Skin of body (tissue), 2 donors: Measurements from ENCODE around the gene NOTCH1. TPM values are rescaled to one million over a fixed set of nuclear protein-coding genes. Genes with fewer than 3 reads are reported as not detected.
A peak's percentile ranks its signal among the peaks of the same experiment; 100 is the strongest.
"Not testable (repeated sequence)": the region's sequence is repeated elsewhere in the genome, so short reads cannot be mapped to it uniquely, and the experiment has no call there.

Source experiments
- DNase-seq: peaks from one replicate; lab custom pipeline; 2025; lab: John Stamatoyannopoulos, UW
- total RNA-seq: library from RNA; depleted of rRNA; stranded (reverse); fragments of >200 nt; gene quantifications from one replicate; pipeline ENCODE4 v1.2.3, GENCODE V29; 2014

NOTCH1 gene
- total RNA-seq, 1 donor from 2014 or later, result 47.7 TPM

- no peak for DNase-seq
Measured at GRCh38 chr9:136578915-136579649, 33.2 kb upstream of the NOTCH1 start.

GRCh38 chr9:136578626-136578914 lies 32.7 kb upstream of the NOTCH1 start:
- DNase-seq, result no peak

GRCh38 chr9:136577941-136578625 lies 32.2 kb upstream of the NOTCH1 start:
- DNase-seq, result no peak

- no peak for DNase-seq
Measured at GRCh38 chr9:136576269-136576626, 30.4 kb upstream of the NOTCH1 start.

GRCh38 chr9:136575626-136576268 lies 29.9 kb upstream of the NOTCH1 start:
- DNase-seq, result no peak

GRCh38 chr9:136574606-136575005 lies 28.8 kb upstream of the NOTCH1 start:
- DNase-seq, result not testable (repeated sequence)

- DNase-seq, result no peak
Measured at GRCh38 chr9:136572828-136573625, 27.2 kb upstream of the NOTCH1 start.

- DNase-seq, result no peak
Measured at GRCh38 chr9:136572003-136572827, 26.4 kb upstream of the NOTCH1 start.

- DNase-seq, result no peak
Measured at GRCh38 chr9:136571531-136571930, 25.7 kb upstream of the NOTCH1 start.

- no peak for DNase-seq
Measured at GRCh38 chr9:136570916-136571315, 25.1 kb upstream of the NOTCH1 start.

- no peak for DNase-seq
Measured at GRCh38 chr9:136570191-136570845, 24.5 kb upstream of the NOTCH1 start.

- no peak for DNase-seq
Measured at GRCh38 chr9:136569526-136570148, 23.8 kb upstream of the NOTCH1 start.

- DNase-seq, result no peak
Measured at GRCh38 chr9:136568288-136569081, 22.6 kb upstream of the NOTCH1 start.

GRCh38 chr9:136567651-136568287 lies 21.9 kb upstream of the NOTCH1 start:
- peak; percentile 78 for DNase-seq

GRCh38 chr9:136566901-136567300 lies 21.1 kb upstream of the NOTCH1 start:
- DNase-seq, result no peak

GRCh38 chr9:136566553-136566895 lies 20.7 kb upstream of the NOTCH1 start:
- DNase-seq, result no peak

GRCh38 chr9:136565715-136566552 lies 20.1 kb upstream of the NOTCH1 start:
- no peak for DNase-seq
